ENCODE measurements around the gene SEPHS2. TPM values are rescaled to one million over a fixed set of nuclear protein-coding genes. Genes with fewer than 3 reads are reported as not detected.

Gene SEPHS2
- polyA plus RNA-seq, 1 donor from 2014 or later = 9.8 TPM

DNA sequence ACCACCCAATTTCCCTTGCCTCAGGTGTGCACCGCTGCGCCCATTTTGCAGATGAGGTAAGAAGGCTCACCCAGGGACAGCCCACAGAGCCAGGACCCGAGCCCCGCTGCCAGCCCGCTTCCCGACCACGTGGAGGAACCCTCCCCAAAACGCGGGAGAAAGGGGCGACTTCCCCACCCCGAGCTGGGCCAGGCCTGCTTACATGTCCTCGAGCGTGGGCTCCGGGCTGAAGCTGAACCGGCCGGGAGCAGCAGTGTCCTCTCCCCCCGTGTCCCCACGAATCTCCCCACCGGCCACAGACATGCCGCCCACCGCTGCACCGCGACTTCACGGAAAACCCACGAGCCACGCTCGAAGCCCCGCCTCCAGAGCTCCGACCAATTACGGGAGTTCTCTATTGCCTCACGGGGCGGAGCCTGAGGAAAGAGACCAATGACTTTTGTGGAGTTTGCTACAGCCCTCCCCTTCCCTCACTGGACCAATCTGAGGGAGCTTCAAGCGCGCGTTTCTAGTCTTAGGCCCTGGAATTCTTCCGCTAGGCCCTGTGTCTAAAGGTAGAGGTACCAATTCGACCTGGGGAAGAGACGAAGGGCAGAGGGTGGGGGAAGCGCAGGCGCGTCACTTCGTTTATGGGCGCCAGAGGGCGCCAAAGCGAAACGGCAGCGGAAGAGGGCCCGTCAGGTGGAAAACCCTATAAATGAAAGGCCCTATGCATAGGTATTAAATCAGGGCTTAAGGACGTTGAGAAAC lies 15.8 kb downstream of the SEPHS2 start, which contains the start of gene DCTPP1:
Gene DCTPP1 (minus strand): TSS at position 353 of the 750 bp plus-strand sequence. CDS start 50 bp downstream, at position 303.
- Histone ChIP-seq H3K27ac (ENCODE audit: low read length) (peak within 1 kb of the TSS; percentile 75), H3K9me2 (ENCODE audit: insufficient read depth, low read length) (no peaks in the 10 kb centered on the region), H3K79me2 (replicated peaks; ENCODE audit: insufficient read depth, low read length) (no peaks in the 10 kb centered on the region), H2AFZ (ENCODE audit: low read depth, low read length) (peak within 1 kb of the TSS; percentile 62), H3F3A (ENCODE audit: insufficient read depth, low read length, poor library complexity, severe bottlenecking) (no peaks in the 10 kb centered on the region), H3K4me3 (ENCODE audit: low read length) (peak within 1 kb of the TSS; percentile 74), H3K4me2 (ENCODE audit: low read length) (peak within 1 kb of the TSS; percentile 71), H3K36me3 (ENCODE audit: insufficient read depth, low read length) (no peaks in the 10 kb centered on the region), H3K9me3 (ENCODE audit: low read length) (no peaks in the 10 kb centered on the region), H3K9ac (ENCODE audit: low read length) (peak within 1 kb of the TSS; percentile 59), H4K20me1 (ENCODE audit: insufficient read depth) (no peaks in the 10 kb centered on the region), H3K27me3 (ENCODE audit: insufficient read depth, low read depth, low read length) (no peaks in the 10 kb centered on the region)
- TF ChIP-seq SMC3 (conservative IDR thresholded peaks at IDR 0.05; ENCODE audit: poor library complexity) (peak; percentile 98), POLR2AphosphoS5 (IDR thresholded peaks at IDR 0.05) (peak; percentile 58), TAF1 (IDR thresholded peaks at IDR 0.05; ENCODE audit: low read depth) (peak; percentile 49), MXI1 (conservative IDR thresholded peaks at IDR 0.05; ENCODE audit: poor library complexity, severe bottlenecking) (peak; percentile 97), CTCF (IDR thresholded peaks at IDR 0.05; ENCODE audit: poor library complexity, severe bottlenecking) (peak; percentile 99), RAD21 (conservative IDR thresholded peaks at IDR 0.05) (peak; percentile 95), EZH2 (IDR thresholded peaks at IDR 0.05; ENCODE audit: borderline replicate concordance, insufficient read depth, low read length, poor library complexity, severe bottlenecking) (no peak), EP300 (conservative IDR thresholded peaks at IDR 0.05; ENCODE audit: poor library complexity, severe bottlenecking) (peak; percentile 15)
- TF ChIP-seq, protein P1, sequence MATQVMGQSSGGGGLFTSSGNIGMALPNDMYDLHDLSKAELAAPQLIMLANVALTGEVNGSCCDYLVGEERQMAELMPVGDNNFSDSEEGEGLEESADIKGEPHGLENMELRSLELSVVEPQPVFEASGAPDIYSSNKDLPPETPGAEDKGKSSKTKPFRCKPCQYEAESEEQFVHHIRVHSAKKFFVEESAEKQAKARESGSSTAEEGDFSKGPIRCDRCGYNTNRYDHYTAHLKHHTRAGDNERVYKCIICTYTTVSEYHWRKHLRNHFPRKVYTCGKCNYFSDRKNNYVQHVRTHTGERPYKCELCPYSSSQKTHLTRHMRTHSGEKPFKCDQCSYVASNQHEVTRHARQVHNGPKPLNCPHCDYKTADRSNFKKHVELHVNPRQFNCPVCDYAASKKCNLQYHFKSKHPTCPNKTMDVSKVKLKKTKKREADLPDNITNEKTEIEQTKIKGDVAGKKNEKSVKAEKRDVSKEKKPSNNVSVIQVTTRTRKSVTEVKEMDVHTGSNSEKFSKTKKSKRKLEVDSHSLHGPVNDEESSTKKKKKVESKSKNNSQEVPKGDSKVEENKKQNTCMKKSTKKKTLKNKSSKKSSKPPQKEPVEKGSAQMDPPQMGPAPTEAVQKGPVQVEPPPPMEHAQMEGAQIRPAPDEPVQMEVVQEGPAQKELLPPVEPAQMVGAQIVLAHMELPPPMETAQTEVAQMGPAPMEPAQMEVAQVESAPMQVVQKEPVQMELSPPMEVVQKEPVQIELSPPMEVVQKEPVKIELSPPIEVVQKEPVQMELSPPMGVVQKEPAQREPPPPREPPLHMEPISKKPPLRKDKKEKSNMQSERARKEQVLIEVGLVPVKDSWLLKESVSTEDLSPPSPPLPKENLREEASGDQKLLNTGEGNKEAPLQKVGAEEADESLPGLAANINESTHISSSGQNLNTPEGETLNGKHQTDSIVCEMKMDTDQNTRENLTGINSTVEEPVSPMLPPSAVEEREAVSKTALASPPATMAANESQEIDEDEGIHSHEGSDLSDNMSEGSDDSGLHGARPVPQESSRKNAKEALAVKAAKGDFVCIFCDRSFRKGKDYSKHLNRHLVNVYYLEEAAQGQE (IDR thresholded peaks at IDR 0.05; ENCODE audit: borderline replicate concordance) = peak; percentile 55

DNA sequence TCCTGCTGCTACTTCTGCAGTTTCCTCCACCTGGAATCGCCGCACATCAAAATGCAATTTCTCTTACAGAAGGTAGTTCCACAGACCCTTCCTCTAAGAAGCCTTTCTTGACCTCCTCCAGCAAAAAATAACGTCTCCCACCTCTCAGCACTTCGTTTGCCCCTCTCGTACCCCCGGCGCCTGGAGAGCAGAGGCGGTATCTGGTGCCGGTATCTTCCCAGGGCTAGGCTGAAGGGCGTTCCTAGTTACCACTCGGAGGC lies 16.3 kb downstream of the SEPHS2 start:
- no peaks in the 10 kb centered on the region for H3F3A ChIP-seq (ENCODE audit: insufficient read depth, low read length, poor library complexity, severe bottlenecking)
- peak overlapping the region; percentile 59 for H3K9ac ChIP-seq (ENCODE audit: low read length)
- H3K27ac ChIP-seq (ENCODE audit: low read length) = no peak overlapping the region
- H3K9me2 ChIP-seq (ENCODE audit: insufficient read depth, low read length) = no peaks in the 10 kb centered on the region
- H2AFZ ChIP-seq (ENCODE audit: low read depth, low read length) = peak overlapping the region; percentile 62
- peak overlapping the region; percentile 74 for H3K4me3 ChIP-seq (ENCODE audit: low read length)
- H3K4me2 ChIP-seq (ENCODE audit: low read length) = peak overlapping the region; percentile 71
- no peaks in the 10 kb centered on the region for H4K20me1 ChIP-seq (ENCODE audit: insufficient read depth)
- no peak for TF ChIP-seq RAD21 (conservative IDR thresholded peaks at IDR 0.05)
- TF ChIP-seq, protein P1 (IDR thresholded peaks at IDR 0.05; ENCODE audit: borderline replicate concordance) = no peak
- no peak for TF ChIP-seq EP300 (conservative IDR thresholded peaks at IDR 0.05; ENCODE audit: poor library complexity, severe bottlenecking)
- TF ChIP-seq MXI1 (conservative IDR thresholded peaks at IDR 0.05; ENCODE audit: poor library complexity, severe bottlenecking) = no peak
- TF ChIP-seq POLR2AphosphoS5 (IDR thresholded peaks at IDR 0.05) = no peak
- TF ChIP-seq TAF1 (IDR thresholded peaks at IDR 0.05; ENCODE audit: low read depth) = no peak
- no peaks in the 10 kb centered on the region for H3K27me3 ChIP-seq (ENCODE audit: insufficient read depth, low read depth, low read length)
- H3K36me3 ChIP-seq (ENCODE audit: insufficient read depth, low read length) = no peaks in the 10 kb centered on the region
- no peaks in the 10 kb centered on the region for H3K9me3 ChIP-seq (ENCODE audit: low read length)
- no peaks in the 10 kb centered on the region for H3K79me2 ChIP-seq (replicated peaks; ENCODE audit: insufficient read depth, low read length)
